SK-N-SH (cell line): ENCODE results near the gene FOXD3. TPM values are rescaled to one million over a fixed set of nuclear protein-coding genes. Genes with fewer than 3 reads are reported as not detected.
"Not testable (repeated sequence)": the region's sequence is repeated elsewhere in the genome, so short reads cannot be mapped to it uniquely, and the experiment has no call there.

Experiments used
- CTCF ChIA-PET: fragments of 300-600, 350-600 bp; formaldehyde crosslinking; extraction: SDS; loops from one replicate; lab custom pipeline; 2021; lab: Yijun Ruan, JAX
- POLR2A ChIA-PET: fragments of 350-600 bp; sonication (Branson Sonifier 250); formaldehyde crosslinking; extraction: SDS; loops from one replicate; lab custom pipeline; 2020; ENCODE audit warnings: antibody characterized with exemption, inconsistent platforms; lab: Yijun Ruan, JAX
- DNase-seq: peaks from one replicate; pipeline ENCODE4 v3.0.0; 2012
- H2AFZ ChIP-seq: fragments of 200-600 bp; sonication (generic); 2 replicates; pipeline ENCODE4 v1.8.1; 2016; ENCODE audit warnings: antibody characterized with exemption, mild to moderate bottlenecking, low read depth
- H3F3A ChIP-seq: fragments of 200-600 bp; sonication (generic); replicated peaks from 2 replicates; pipeline ENCODE3; 2016; ENCODE audit warnings: antibody characterized with exemption, mild to moderate bottlenecking; ENCODE audit not compliant: insufficient read depth
- H3K27ac ChIP-seq, 2 experiments: fragments of 200-500 bp in 1 of 2; fragments of 200-600 bp in 1 of 2; sonication (Bioruptor generic) in 1 of 2; sonication (generic), shearing (Covaris generic) in 1 of 2; 2 replicates each; pipeline versions ENCODE4 v1.5.1 to v1.6.1; 2014 to 2016; ENCODE audit warnings: low read depth in 2 of 2, inconsistent platforms in 1 of 2, low read length in 1 of 2, mild to moderate bottlenecking in 1 of 2, mixed read lengths in 1 of 2
- H3K27me3 ChIP-seq: fragments of 200-600 bp; sonication (generic), shearing (Covaris generic); 2 replicates; pipeline ENCODE4 v1.6.1; 2016; ENCODE audit warnings: mixed run types; ENCODE audit not compliant: insufficient read depth
- H3K36me3 ChIP-seq, 2 experiments: fragments of 200-500 bp in 1 of 2; fragments of 200-600 bp in 1 of 2; sonication (Bioruptor generic) in 1 of 2; sonication (generic) in 1 of 2; replicated peaks in 1 of 2; 2 replicates each; pipeline versions ENCODE3 to v1.5.1; 2014 to 2016; ENCODE audit warnings: low read length in 1 of 2, mild to moderate bottlenecking in 1 of 2; ENCODE audit not compliant: insufficient read depth in 2 of 2, control insufficient read depth in 1 of 2
- H3K4me1 ChIP-seq, 2 experiments: fragments of 200-500 bp in 1 of 2; fragments of 200-600 bp in 1 of 2; sonication (Bioruptor generic) in 1 of 2; sonication (generic), shearing (Covaris generic) in 1 of 2; 2 replicates each; pipeline versions ENCODE4 v1.5.1 to v1.6.1; 2014 to 2016; ENCODE audit warnings: low read depth in 1 of 2, low read length in 1 of 2, mixed run types in 1 of 2; ENCODE audit not compliant: insufficient read depth in 2 of 2, control insufficient read depth in 1 of 2
- H3K4me2 ChIP-seq: fragments of 200-600 bp; sonication (generic), shearing (Covaris generic); 2 replicates; pipeline ENCODE4 v1.6.1; 2017; ENCODE audit warnings: mixed run types
- H3K4me3 ChIP-seq, 2 experiments: fragments of 200-500 bp in 1 of 2; fragments of 200-600 bp in 1 of 2; sonication (Bioruptor generic) in 1 of 2; sonication (generic), shearing (Covaris generic) in 1 of 2; 2 replicates each; pipeline versions ENCODE4 v1.5.1 to v1.8.1; 2014 to 2016; ENCODE audit warnings: low read depth in 2 of 2, inconsistent platforms in 1 of 2, low read length in 1 of 2, mild to moderate bottlenecking in 1 of 2, mixed read lengths in 1 of 2, moderate library complexity in 1 of 2
- H3K79me2 ChIP-seq: fragments of 200-600 bp; sonication (generic); 2 replicates; pipeline ENCODE4 v1.8.1; 2017; ENCODE audit warnings: mild to moderate bottlenecking; ENCODE audit not compliant: insufficient read depth
- H3K9ac ChIP-seq: fragments of 200-600 bp; sonication (generic); 2 replicates; pipeline ENCODE4 v1.6.1; 2017; ENCODE audit warnings: mixed run types
- H3K9me2 ChIP-seq: fragments of 200-600 bp; sonication (generic); 2 replicates; pipeline ENCODE4 v1.6.1; 2017; ENCODE audit warnings: mixed run types
- H3K9me3 ChIP-seq: fragments of 200-600 bp; sonication (generic); 2 replicates; pipeline ENCODE4 v1.6.1; 2017; ENCODE audit warnings: mixed run types, mild to moderate bottlenecking, moderate library complexity
- H4K20me1 ChIP-seq: fragments of 200-600 bp; sonication (generic); 2 replicates; pipeline ENCODE4 v1.6.1; 2017; ENCODE audit warnings: mild to moderate bottlenecking, mixed run types; ENCODE audit not compliant: insufficient read depth
- CHD2 ChIP-seq: fragments of 150-350 bp; IDR thresholded peaks from 2 replicates; pipeline ENCODE4 v1.6.1; 2018; ENCODE audit warnings: low read length; ENCODE audit not compliant: partially characterized antibody
- FOSL2 ChIP-seq: IDR thresholded peaks from 2 replicates; pipeline ENCODE4 v1.4.0; 2012; ENCODE audit warnings: low read depth, mild to moderate bottlenecking, moderate library complexity, borderline replicate concordance
- FOXJ3 ChIP-seq: sonication (generic); formaldehyde crosslinking; IDR thresholded peaks from 2 replicates; pipeline ENCODE4 v1.5.1; 2020; ENCODE audit warnings: mild to moderate bottlenecking, missing genetic modification reagents
- GABPA ChIP-seq: IDR thresholded peaks from 2 replicates; pipeline ENCODE4 v1.4.0; 2012; ENCODE audit warnings: low read depth, mild to moderate bottlenecking
- NFIC ChIP-seq: IDR thresholded peaks from 2 replicates; pipeline ENCODE4 v1.4.0; 2012; ENCODE audit warnings: borderline replicate concordance
- NRF1 ChIP-seq: IDR thresholded peaks from 2 replicates; pipeline ENCODE4 v1.6.1; 2012; ENCODE audit warnings: low read depth, mild to moderate bottlenecking, low read length
- POLR2AphosphoS5 ChIP-seq: IDR thresholded peaks from 2 replicates; pipeline ENCODE4 v1.6.1; 2012; ENCODE audit warnings: low read depth, low read length
- RCOR1 ChIP-seq: fragments of 150-350 bp; IDR thresholded peaks from 2 replicates; pipeline ENCODE4 v1.6.1; 2017; ENCODE audit warnings: antibody characterized with exemption, low read length
- RXRA ChIP-seq: IDR thresholded peaks from 2 replicates; pipeline ENCODE4 v1.4.0; 2012; ENCODE audit warnings: low read depth, mild to moderate bottlenecking, borderline replicate concordance
- SMC3 ChIP-seq: IDR thresholded peaks from 2 replicates; pipeline ENCODE4 v1.6.1; 2012; ENCODE audit warnings: low read depth, low read length, improper control_type of control experiment
- TAF1 ChIP-seq: IDR thresholded peaks from 2 replicates; pipeline ENCODE4 v1.6.1; 2012; ENCODE audit warnings: low read depth, mild to moderate bottlenecking, low read length, moderate library complexity, borderline replicate concordance
- TCF12 ChIP-seq: IDR thresholded peaks from 2 replicates; pipeline ENCODE4 v1.4.0; 2012
- TEAD4 ChIP-seq: IDR thresholded peaks from 2 replicates; pipeline ENCODE4 v1.4.0; 2012; ENCODE audit warnings: mild to moderate bottlenecking, borderline replicate concordance; ENCODE audit not compliant: insufficient read depth
- WGBS: methylation state at CpG from one replicate; pipeline ENCODE4 v1.1.6; 2017; ENCODE audit warnings: low lambda C conversion rate; 5-methylcytosine and 5-hydroxymethylcytosine counted together
- polyA plus RNA-seq, 3 experiments: library from polyadenylated mRNA; depleted of rRNA; stranded (reverse); fragments of >200 nt; gene quantifications; 2 replicates each; pipeline ENCODE4 v1.2.3, GENCODE V29; 2012
- TF ChIP-seq, protein P1 (sequence below): IDR thresholded peaks from 2 replicates; pipeline ENCODE4 v1.4.0; 2012; ENCODE audit warnings: low read depth
- TF ChIP-seq, protein P2 (sequence below): fragments of 200-600 bp; sonication (generic); IDR thresholded peaks from 2 replicates; pipeline ENCODE4 v1.6.1; 2017; ENCODE audit warnings: antibody characterized with exemption, mild to moderate bottlenecking, moderate library complexity

The FOXD3 gene
- polyA plus RNA-seq, 1 of the 3 experiments (the other 2 are of a cell fraction): not detected

DNA sequence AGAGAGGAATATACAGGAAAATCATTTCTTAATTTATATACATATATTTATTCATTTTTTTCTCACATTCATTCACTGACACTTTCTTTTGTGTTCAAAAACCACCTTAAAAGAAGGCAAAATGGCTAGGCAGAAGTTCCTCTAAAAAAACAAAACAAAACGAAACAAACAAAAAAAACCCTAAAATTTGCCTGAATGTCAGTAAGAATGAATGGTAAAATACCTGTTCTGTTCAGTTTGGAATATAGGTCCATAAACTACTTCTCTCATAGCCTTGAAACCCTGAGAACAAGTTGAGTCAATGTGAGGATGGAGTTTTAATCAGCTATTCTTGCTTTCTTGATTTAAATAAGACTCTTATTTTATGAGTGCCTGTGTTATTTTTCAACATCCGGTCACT is 30.4 kb downstream of the FOXD3 start:
- Histone ChIP-seq H3K36me3 (no peaks in the 10 kb centered on the region), H3K27ac (no peak overlapping the region), H4K20me1 (no peaks in the 10 kb centered on the region), H3K27me3 (no peaks in the 10 kb centered on the region; the same call in 1 of the 2 replicates), H3K79me2 (no peaks in the 10 kb centered on the region), H3F3A (no peaks in the 10 kb centered on the region), H2AFZ (no peak overlapping the region), H3K9me2 (no peaks in the 10 kb centered on the region), H3K9ac (no peak overlapping the region), H3K4me3 (no peak overlapping the region), H3K4me1 (no peaks in the 10 kb centered on the region), H3K9me3 (no peaks in the 10 kb centered on the region)
- WGBS: 20% methylated on average over 2 of the region's 2 CpGs
- no peak for DNase-seq
- POLR2A ChIA-PET: no interaction called here
- TF ChIP-seq TAF1 (no peak), POLR2AphosphoS5 (no peak), CHD2 (no peak), NFIC (no peak), NRF1 (no peak), TCF12 (no peak), FOXJ3 (CRISPR knock-in tag) (no peak), RXRA (no peak), GABPA (no peak)
- TF ChIP-seq, protein P1, sequence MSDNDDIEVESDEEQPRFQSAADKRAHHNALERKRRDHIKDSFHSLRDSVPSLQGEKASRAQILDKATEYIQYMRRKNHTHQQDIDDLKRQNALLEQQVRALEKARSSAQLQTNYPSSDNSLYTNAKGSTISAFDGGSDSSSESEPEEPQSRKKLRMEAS: no peak
- TF ChIP-seq, protein P2, sequence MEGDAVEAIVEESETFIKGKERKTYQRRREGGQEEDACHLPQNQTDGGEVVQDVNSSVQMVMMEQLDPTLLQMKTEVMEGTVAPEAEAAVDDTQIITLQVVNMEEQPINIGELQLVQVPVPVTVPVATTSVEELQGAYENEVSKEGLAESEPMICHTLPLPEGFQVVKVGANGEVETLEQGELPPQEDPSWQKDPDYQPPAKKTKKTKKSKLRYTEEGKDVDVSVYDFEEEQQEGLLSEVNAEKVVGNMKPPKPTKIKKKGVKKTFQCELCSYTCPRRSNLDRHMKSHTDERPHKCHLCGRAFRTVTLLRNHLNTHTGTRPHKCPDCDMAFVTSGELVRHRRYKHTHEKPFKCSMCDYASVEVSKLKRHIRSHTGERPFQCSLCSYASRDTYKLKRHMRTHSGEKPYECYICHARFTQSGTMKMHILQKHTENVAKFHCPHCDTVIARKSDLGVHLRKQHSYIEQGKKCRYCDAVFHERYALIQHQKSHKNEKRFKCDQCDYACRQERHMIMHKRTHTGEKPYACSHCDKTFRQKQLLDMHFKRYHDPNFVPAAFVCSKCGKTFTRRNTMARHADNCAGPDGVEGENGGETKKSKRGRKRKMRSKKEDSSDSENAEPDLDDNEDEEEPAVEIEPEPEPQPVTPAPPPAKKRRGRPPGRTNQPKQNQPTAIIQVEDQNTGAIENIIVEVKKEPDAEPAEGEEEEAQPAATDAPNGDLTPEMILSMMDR: no peak
- TF ChIP-seq, all 33 proteins: peak for 0
- no peak overlapping the region for H3K4me2 ChIP-seq
- CTCF ChIA-PET: interaction anchor here (1.7 kb wide), 1 partner anchor 26 kb away, joined by 6 read pairs; no protein-coding TSS in a partner anchor

DNA sequence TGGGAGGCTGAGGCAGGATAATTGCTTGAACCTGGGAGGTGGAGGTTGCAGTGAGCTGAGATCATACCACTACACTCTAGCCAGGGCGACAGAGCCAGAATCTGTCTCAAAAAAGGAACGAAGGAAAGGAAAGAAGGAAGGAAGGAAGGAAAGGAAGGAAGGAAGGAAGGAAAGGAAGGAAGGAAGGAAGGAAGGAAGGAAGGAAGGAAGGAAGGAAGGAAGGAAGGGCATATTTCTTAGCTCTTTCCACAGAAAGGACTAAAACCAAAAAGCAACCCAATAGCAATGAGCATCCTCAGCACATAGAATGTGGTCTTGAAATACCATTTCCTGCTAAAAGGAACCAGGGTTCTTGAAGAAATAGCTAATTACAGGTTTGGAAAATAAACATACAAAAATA is 33.9 kb downstream of the FOXD3 start:
- H3F3A ChIP-seq, H3K9ac ChIP-seq, H3K9me3 ChIP-seq, H4K20me1 ChIP-seq, H3K4me1 ChIP-seq, H3K79me2 ChIP-seq, DNase-seq, POLR2A ChIA-PET, H3K4me3 ChIP-seq, H3K27me3 ChIP-seq, H3K36me3 ChIP-seq, H3K4me2 ChIP-seq, H2AFZ ChIP-seq, H3K27ac ChIP-seq, H3K9me2 ChIP-seq: not testable (repeated sequence)
- CTCF ChIA-PET: interaction anchor here (0.6 to 3.5 kb wide), 2 partner anchors 26 to 28 kb away, joined by 3 to 20 read pairs; no protein-coding TSS in a partner anchor
- 53% methylated on average over 2 of the region's 2 CpGs for WGBS

DNA sequence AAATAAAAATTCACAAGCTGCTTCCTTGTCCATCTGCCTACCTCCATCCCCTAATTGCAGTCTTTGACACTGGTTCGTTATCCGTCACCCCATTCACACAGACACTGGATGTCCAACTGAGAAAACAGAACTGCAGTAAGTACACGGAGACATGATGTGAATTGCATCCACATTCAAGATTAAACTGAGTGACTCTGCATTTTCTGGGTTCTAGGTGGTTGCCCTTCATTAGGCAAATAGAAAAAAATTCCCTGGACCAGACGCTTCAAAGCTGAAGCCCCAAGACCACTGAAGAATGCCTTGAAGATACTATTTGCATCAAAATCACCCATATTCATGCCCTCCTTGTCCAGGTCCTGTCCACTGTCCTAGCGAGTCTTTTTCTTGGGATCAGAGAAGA is 37.2 kb downstream of the FOXD3 start:
- POLR2A ChIA-PET: no interaction called here
- Histone ChIP-seq H3K36me3 (no peaks in the 10 kb centered on the region), H3K4me1 (no peaks in the 10 kb centered on the region), H3K9me2 (no peaks in the 10 kb centered on the region), H3K4me2 (no peak overlapping the region), H3K27ac (no peak overlapping the region), H2AFZ (no peak overlapping the region), H3K9me3 (no peaks in the 10 kb centered on the region), H3K27me3 (no peaks in the 10 kb centered on the region; the same call in 1 of the 2 replicates), H3K79me2 (no peaks in the 10 kb centered on the region), H4K20me1 (no peaks in the 10 kb centered on the region), H3K4me3 (no peak overlapping the region), H3F3A (no peaks in the 10 kb centered on the region), H3K9ac (no peak overlapping the region)
- no peak for DNase-seq
- CTCF ChIA-PET: interaction anchor here (1.2 to 1.3 kb wide), 3 partner anchors 19 to 32 kb away, joined by 3 to 8 read pairs (median 4); no protein-coding TSS in a partner anchor
- 71% methylated on average over 4 of the region's 5 CpGs for WGBS
- no peak for TF ChIP-seq POLR2AphosphoS5
- no peak for TF ChIP-seq RCOR1
- TF ChIP-seq SMC3: no peak
- no peak for TF ChIP-seq TEAD4
- TF ChIP-seq FOSL2: no peak
- no peak for TF ChIP-seq TAF1
